A673 (cell line): Measurements from ENCODE around the gene KAT2A. TPM values are rescaled to one million over a fixed set of nuclear protein-coding genes. Genes with fewer than 3 reads are reported as not detected.
"Not testable (repeated sequence)": the region's sequence is repeated elsewhere in the genome, so short reads cannot be mapped to it uniquely, and the experiment has no call there.

Experiments
- BruUV-seq: library from RNA; stranded (reverse); fragments of 400-500 nt; replicated peaks from 2 replicates; lab custom pipeline; 2021; lab: Mats Ljungman, UMichigan
- CTCF ChIA-PET: fragments of 300-600 bp; sonication (Branson Sonifier 250); formaldehyde crosslinking; loops from one replicate; lab custom pipeline; 2022; ENCODE audit warnings: antibody characterized with exemption; lab: Charles Lee
- POLR2A ChIA-PET: fragments of 300-600 bp; sonication (Branson Sonifier 250); formaldehyde crosslinking; loops from one replicate; lab custom pipeline; 2022; ENCODE audit warnings: antibody characterized with exemption; ENCODE audit not compliant: low non-redundant PET; lab: Charles Lee
- DNase-seq: peaks from one replicate; pipeline ENCODE4 v3.0.0-alpha.2; 2015; ENCODE audit warnings: low spot score
- H3K27ac ChIP-seq: fragments of 200-600 bp; sonication (generic); 2 replicates; pipeline ENCODE4 v1.5.1; 2016; ENCODE audit warnings: mixed run types, low read depth, mild to moderate bottlenecking, mixed read lengths, antibody characterized with exemption, low read length; ENCODE audit not compliant: poor library complexity, severe bottlenecking
- H3K27me3 ChIP-seq: fragments of 200-600 bp; sonication (generic); replicated peaks from 2 replicates; pipeline ENCODE4 v1.6.1; 2017; ENCODE audit warnings: mixed run types, low read depth, mild to moderate bottlenecking, mixed read lengths, antibody characterized with exemption, low read length; ENCODE audit not compliant: insufficient read depth, poor library complexity
- H3K36me3 ChIP-seq: fragments of 200-600 bp; sonication (generic); 2 replicates; pipeline ENCODE4 v1.6.1; 2016; ENCODE audit warnings: mixed run types, mild to moderate bottlenecking, mixed read lengths, antibody characterized with exemption, low read length; ENCODE audit not compliant: insufficient read depth, poor library complexity, severe bottlenecking
- H3K4me1 ChIP-seq: fragments of 200-600 bp; sonication (generic); 2 replicates; pipeline ENCODE4 v1.6.1; 2017; ENCODE audit warnings: mixed run types, mild to moderate bottlenecking, mixed read lengths, antibody characterized with exemption, low read length; ENCODE audit not compliant: insufficient read depth, poor library complexity, severe bottlenecking
- H3K4me3 ChIP-seq: fragments of 200-600 bp; sonication (generic); 2 replicates; pipeline ENCODE4 v1.5.1; 2016; ENCODE audit warnings: low read depth, mixed run types, mild to moderate bottlenecking, mixed read lengths, low read length; ENCODE audit not compliant: poor library complexity, severe bottlenecking
- H3K9me3 ChIP-seq: fragments of 200-600 bp; sonication (generic); 2 replicates; pipeline ENCODE4 v1.6.1; 2016; ENCODE audit warnings: mixed run types, low read depth, mild to moderate bottlenecking, mixed read lengths, antibody characterized with exemption, low read length; ENCODE audit not compliant: poor library complexity, severe bottlenecking
- EZH2 ChIP-seq: fragments of 200-600 bp; sonication (generic); IDR thresholded peaks from 2 replicates; pipeline ENCODE4 v1.6.1; 2017; ENCODE audit warnings: borderline replicate concordance, low read depth, mild to moderate bottlenecking, mixed read lengths, antibody characterized with exemption, low read length; ENCODE audit not compliant: poor library complexity, severe bottlenecking
- intact Hi-C: fragments of 100-400 bp; cut with micrococcal nuclease; formaldehyde crosslinking; loops from one replicate; pipeline ENCODE4 v1.10.0; 2022; ENCODE audit not compliant: unreplicated experiment
- total RNA-seq: library from RNA; stranded (reverse); gene quantifications from 2 replicates; pipeline ENCODE4 v1.2.3, GENCODE V29; 2021
- TF ChIP-seq, protein P1 (sequence below): fragments of 300-800, 200-600 bp; sonication (generic); conservative IDR thresholded peaks from 2 replicates; pipeline ENCODE4 v1.5.1; 2017; ENCODE audit warnings: low read depth, mild to moderate bottlenecking, antibody characterized with exemption, low read length, moderate library complexity, mixed read lengths

The KAT2A gene
- total RNA-seq, 1 experiment from 2014 or later = 30.3 TPM

- BruUV-seq = no TSS peak
- intact Hi-C loops = no loop called here
- no peak for TF ChIP-seq EZH2
- TF ChIP-seq, protein P1, sequence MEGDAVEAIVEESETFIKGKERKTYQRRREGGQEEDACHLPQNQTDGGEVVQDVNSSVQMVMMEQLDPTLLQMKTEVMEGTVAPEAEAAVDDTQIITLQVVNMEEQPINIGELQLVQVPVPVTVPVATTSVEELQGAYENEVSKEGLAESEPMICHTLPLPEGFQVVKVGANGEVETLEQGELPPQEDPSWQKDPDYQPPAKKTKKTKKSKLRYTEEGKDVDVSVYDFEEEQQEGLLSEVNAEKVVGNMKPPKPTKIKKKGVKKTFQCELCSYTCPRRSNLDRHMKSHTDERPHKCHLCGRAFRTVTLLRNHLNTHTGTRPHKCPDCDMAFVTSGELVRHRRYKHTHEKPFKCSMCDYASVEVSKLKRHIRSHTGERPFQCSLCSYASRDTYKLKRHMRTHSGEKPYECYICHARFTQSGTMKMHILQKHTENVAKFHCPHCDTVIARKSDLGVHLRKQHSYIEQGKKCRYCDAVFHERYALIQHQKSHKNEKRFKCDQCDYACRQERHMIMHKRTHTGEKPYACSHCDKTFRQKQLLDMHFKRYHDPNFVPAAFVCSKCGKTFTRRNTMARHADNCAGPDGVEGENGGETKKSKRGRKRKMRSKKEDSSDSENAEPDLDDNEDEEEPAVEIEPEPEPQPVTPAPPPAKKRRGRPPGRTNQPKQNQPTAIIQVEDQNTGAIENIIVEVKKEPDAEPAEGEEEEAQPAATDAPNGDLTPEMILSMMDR = no peak
- CTCF ChIA-PET = no interaction called here
- Histone ChIP-seq H3K4me3 (peak overlapping the region; percentile 88), H3K27ac (no peak overlapping the region), H3K36me3 (no peaks in the 10 kb centered on the region), H3K4me1 (no peaks in the 10 kb centered on the region), H3K27me3 (no peaks in the 10 kb centered on the region), H3K9me3 (no peaks in the 10 kb centered on the region)
- no peak for DNase-seq
- POLR2A ChIA-PET = no interaction called here
Measured at GRCh38 chr17:42155614-42156045, 34.5 kb upstream of the KAT2A start.

DNA sequence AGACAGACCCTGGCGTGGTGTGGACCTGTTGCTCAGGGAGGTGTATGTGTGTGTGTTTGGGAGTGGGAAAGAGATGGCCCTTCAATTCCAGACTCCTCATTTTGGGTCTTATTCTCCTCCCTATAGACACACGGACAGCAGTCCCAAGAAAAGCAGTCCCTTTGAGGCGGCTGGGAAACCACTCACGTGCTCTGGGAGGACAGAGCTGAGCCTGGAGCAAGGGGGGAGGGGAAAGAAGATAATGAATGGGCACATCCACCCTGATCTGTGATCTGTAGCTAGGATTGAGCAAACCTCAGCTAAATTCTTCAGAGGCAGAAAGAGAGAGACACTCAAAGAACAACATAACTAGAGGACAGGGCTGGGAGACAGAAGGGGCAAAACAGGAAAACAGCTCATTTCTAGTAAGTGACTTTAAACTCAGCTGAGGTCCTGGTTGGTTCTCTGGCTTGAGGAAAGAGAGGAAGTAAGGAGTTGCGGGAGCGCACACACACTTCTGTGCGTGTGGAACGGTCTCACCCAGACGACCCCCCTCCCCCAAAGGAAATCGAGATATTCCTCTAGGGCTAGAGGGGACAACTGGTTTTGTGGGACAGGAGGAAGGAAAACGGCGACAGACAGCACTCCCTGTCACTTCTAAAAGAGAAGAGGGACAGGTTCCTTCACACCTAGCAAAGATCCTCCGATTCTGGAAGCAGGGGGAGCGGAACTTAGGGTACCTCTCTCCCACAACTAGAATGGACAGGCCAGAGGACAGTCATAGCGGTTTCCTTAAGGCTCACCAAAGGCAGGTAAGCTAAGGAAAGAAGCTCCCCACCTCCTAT, 33.0 kb upstream of the KAT2A start:
- no peaks in the 10 kb centered on the region for H3K4me1 ChIP-seq
- intact Hi-C loops = no loop called here
- CTCF ChIA-PET = no interaction called here
- no peak for TF ChIP-seq EZH2
- TF ChIP-seq, protein P1 = no peak
- no peak for DNase-seq
- H3K36me3 ChIP-seq = no peaks in the 10 kb centered on the region
- peak overlapping the region; percentile 78 for H3K27ac ChIP-seq
- peak overlapping the region; percentile 88 for H3K4me3 ChIP-seq
- H3K27me3 ChIP-seq = no peaks in the 10 kb centered on the region
- TSS peak; percentile 46 for BruUV-seq
- H3K9me3 ChIP-seq = no peaks in the 10 kb centered on the region
- POLR2A ChIA-PET = no interaction called here

DNA sequence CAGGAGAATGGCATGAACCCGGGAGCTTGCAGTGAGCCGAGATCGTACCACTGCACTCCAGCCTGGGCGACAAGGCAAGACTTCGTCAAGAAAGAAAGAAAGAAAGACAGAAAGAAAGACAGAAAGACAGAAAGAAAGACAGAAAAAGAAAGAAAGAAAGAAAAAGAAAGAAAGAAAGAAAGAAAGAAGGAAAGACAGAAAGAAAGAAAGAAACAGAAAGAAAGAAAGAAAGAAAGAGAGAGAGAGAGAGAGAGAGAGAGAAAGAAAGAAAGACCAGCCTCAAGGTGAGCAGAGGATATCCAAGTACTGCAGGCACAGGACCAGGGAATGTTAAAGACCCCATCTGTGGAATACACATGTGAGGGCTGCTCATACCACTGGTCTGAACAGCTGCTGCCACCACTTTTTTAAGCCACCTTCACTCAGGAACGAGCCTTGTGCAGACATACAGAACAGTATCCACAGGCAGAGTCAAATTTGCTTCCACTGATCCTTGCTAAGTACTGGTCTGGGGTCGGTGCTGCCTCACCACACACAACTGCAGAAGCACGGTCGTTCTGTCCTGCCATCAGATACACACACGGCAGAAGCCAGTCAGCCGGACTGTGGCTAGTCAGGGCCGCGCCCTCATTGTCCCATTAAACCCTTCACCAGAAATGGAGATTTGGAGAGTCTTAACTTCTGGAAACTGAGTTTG, 25.9 kb upstream of the KAT2A start:
- CTCF ChIA-PET = no interaction called here
- Histone ChIP-seq H3K27ac (no peak overlapping the region), H3K4me1 (no peaks in the 10 kb centered on the region), H3K36me3 (no peaks in the 10 kb centered on the region), H3K27me3 (no peaks in the 10 kb centered on the region), H3K4me3 (no peak overlapping the region), H3K9me3 (no peaks in the 10 kb centered on the region)
- no TSS peak for BruUV-seq
- DNase-seq = no peak
- intact Hi-C loops = no loop called here
- no peak for TF ChIP-seq EZH2
- TF ChIP-seq, protein P1 = no peak
- POLR2A ChIA-PET = no interaction called here

DNA sequence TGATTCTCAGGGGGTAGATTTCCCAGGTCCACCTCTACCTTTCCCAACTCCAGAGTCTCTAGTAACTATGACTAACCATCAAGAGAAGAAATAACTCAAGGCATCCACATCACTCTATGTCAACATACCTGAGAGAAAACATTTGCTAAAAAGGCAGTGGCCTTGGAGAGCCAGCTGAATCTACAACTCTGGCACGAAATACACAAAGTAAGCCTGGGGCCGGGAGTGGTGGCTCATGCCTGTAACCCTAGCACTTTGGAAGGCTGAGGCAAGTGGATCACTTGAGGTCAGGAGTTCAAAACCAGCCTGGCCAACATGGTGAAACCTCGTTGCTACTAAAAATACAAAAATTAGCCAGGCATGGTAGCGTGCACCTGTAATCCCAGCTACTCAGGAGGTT, 22.0 kb upstream of the KAT2A start:
- CTCF ChIA-PET, H3K27me3 ChIP-seq, H3K36me3 ChIP-seq, intact Hi-C loops, DNase-seq, H3K27ac ChIP-seq, H3K4me1 ChIP-seq, H3K4me3 ChIP-seq, POLR2A ChIA-PET, H3K9me3 ChIP-seq, BruUV-seq: not testable (repeated sequence)
